Occipital lobe (tissue), 2 donors: ENCODE measurements around the gene CLASP1. TPM values are rescaled to one million over a fixed set of nuclear protein-coding genes. Genes with fewer than 3 reads are reported as not detected.
"Not testable (repeated sequence)": the region's sequence is repeated elsewhere in the genome, so short reads cannot be mapped to it uniquely, and the experiment has no call there.

Experiments
- DNase-seq: peaks from one replicate; lab custom pipeline; 2025; lab: John Stamatoyannopoulos, UW
- total RNA-seq: library from RNA; depleted of rRNA; stranded (reverse); fragments of >200 nt; gene quantifications from one replicate; pipeline ENCODE4 v1.2.3, GENCODE V29; 2014

Gene CLASP1
- total RNA-seq, 1 donor from 2014 or later: 215 TPM

GRCh38 chr2:121326628-121327027 lies 322.6 kb downstream of the CLASP1 start:
- no peak for DNase-seq

- DNase-seq: no peak
These were observed 324.7 kb downstream of the CLASP1 start for GRCh38 chr2:121324601-121325000.

GRCh38 chr2:121321476-121321875 lies 327.8 kb downstream of the CLASP1 start:
- no peak for DNase-seq

GRCh38 chr2:121319941-121320340 lies 329.3 kb downstream of the CLASP1 start:
- DNase-seq: no peak

- DNase-seq: no peak
These were observed 332.3 kb downstream of the CLASP1 start for GRCh38 chr2:121316986-121317385.

GRCh38 chr2:121313701-121314100 lies 335.6 kb downstream of the CLASP1 start:
- DNase-seq: not testable (repeated sequence)

- DNase-seq: no peak
These were observed 339.5 kb downstream of the CLASP1 start for GRCh38 chr2:121309801-121310200.

GRCh38 chr2:121309323-121309722 lies 339.9 kb downstream of the CLASP1 start:
- no peak for DNase-seq

GRCh38 chr2:121307048-121307447 lies 342.2 kb downstream of the CLASP1 start:
- no peak for DNase-seq

GRCh38 chr2:121304941-121305340 lies 344.3 kb downstream of the CLASP1 start:
- no peak for DNase-seq

- DNase-seq: no peak
These were observed 345.6 kb downstream of the CLASP1 start for GRCh38 chr2:121303531-121304263.

- not testable (repeated sequence) for DNase-seq
These were observed 348.1 kb downstream of the CLASP1 start for GRCh38 chr2:121301190-121301589.

- no peak for DNase-seq
These were observed 350.8 kb downstream of the CLASP1 start for GRCh38 chr2:121298476-121298875.

- not testable (repeated sequence) for DNase-seq
These were observed 351.4 kb downstream of the CLASP1 start for GRCh38 chr2:121297866-121298265.

- DNase-seq: no peak
These were observed 351.9 kb downstream of the CLASP1 start for GRCh38 chr2:121297217-121297830.

- no peak for DNase-seq
These were observed 353.2 kb downstream of the CLASP1 start for GRCh38 chr2:121295911-121296650.

GRCh38 chr2:121294881-121295840 lies 354.1 kb downstream of the CLASP1 start:
- DNase-seq: no peak

- DNase-seq: no peak
These were observed 355.6 kb downstream of the CLASP1 start for GRCh38 chr2:121293450-121294325.

GRCh38 chr2:121291251-121291580 lies 358.0 kb downstream of the CLASP1 start:
- DNase-seq: no peak

- DNase-seq: no peak
These were observed 360.0 kb downstream of the CLASP1 start for GRCh38 chr2:121289271-121289670.
